ENCODE measurements around the gene SLC66A2.

The SLC66A2 gene

DNA sequence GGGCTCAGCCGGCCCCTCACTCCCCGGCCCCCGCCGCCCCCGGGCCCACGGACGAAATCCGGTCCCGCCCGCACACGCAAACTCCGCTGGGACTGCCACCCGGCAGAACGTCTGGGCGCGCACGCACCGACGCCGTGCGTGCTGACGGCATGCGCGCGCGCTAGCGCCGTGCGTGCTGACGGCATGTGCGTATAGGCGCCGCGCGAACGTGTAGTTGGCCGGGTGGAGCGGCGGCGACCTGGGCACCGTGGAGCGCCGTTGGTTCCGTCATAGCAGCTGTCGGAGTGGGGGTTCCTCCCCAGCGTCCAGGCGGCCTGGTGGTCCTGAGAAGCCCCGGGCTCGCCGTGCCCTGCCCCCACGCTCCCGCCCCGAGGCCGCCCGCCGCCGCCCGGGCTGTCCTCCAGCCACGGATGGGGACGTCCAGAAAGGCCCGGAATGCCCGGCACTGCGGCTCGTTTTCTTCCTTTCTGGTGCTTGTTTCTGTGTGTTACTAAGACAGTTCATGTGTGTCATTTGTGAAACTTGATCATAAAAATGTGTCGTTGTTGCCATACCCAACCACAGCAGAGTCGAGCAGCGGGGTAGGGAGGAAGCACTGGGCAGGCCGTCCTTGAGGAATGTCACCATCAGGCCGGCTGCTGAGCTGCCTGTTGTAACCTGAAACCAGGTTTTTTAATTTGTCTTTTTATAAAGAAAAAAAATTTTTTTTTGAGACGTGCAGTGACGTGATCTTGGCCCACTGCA, 37.2 kb upstream of the SLC66A2 start, which contains the start of gene TXNL4A:
TSS of gene TXNL4A (minus strand) at position 113 of the 744 bp plus-strand sequence. CDS start 171 bp downstream, outside the sequence.
- H3K4me1 ChIP-seq = peaks cover 3% of the 10 kb centered on the region
- H3K79me2 ChIP-seq = peaks cover 27% of the 10 kb centered on the region
- peak within 1 kb of the TSS; percentile 75 for H3K4me2 ChIP-seq (ENCODE audit: low read length)
- TF ChIP-seq, protein P1, sequence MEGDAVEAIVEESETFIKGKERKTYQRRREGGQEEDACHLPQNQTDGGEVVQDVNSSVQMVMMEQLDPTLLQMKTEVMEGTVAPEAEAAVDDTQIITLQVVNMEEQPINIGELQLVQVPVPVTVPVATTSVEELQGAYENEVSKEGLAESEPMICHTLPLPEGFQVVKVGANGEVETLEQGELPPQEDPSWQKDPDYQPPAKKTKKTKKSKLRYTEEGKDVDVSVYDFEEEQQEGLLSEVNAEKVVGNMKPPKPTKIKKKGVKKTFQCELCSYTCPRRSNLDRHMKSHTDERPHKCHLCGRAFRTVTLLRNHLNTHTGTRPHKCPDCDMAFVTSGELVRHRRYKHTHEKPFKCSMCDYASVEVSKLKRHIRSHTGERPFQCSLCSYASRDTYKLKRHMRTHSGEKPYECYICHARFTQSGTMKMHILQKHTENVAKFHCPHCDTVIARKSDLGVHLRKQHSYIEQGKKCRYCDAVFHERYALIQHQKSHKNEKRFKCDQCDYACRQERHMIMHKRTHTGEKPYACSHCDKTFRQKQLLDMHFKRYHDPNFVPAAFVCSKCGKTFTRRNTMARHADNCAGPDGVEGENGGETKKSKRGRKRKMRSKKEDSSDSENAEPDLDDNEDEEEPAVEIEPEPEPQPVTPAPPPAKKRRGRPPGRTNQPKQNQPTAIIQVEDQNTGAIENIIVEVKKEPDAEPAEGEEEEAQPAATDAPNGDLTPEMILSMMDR (IDR thresholded peaks at IDR 0.05) = no peak
- peak within 1 kb of the TSS; percentile 87 for H3K27ac ChIP-seq
- H3K9ac ChIP-seq = peak within 1 kb of the TSS; percentile 3
- H2AFZ ChIP-seq = peak within 1 kb of the TSS; percentile 84
- H3K27me3 ChIP-seq (ENCODE audit: control insufficient read depth, insufficient read depth, low read length) = no peaks in the 10 kb centered on the region
- peak within 1 kb of the TSS; percentile 66 for H3K4me3 ChIP-seq (ENCODE audit: low read depth, low read length)
- no peaks in the 10 kb centered on the region for H3K36me3 ChIP-seq (ENCODE audit: control insufficient read depth, insufficient read depth, low read length)
- no peaks in the 10 kb centered on the region for H3K9me3 ChIP-seq (ENCODE audit: control insufficient read depth, low read length)

DNA sequence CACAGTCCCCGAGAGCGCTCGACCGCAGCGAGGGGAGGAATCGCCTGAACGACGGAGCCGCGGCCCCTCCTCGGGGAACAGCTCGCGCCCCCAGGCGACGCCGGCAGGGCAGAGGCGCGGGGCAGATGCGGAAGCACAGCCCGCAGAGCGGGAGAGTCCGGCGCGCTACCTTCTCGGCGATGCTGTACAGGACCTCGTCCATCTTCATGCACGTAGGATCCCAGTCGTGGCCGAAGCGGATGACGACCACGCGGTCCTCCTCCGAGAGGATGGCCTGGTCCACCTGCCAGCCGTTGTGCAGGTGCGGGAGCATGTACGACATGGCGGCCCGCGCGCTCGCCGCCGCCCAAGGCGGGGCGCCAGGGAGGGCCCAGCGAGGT, 36.6 kb upstream of the SLC66A2 start:
- peaks cover 33% of the 10 kb centered on the region for H3K79me2 ChIP-seq
- H3K9me3 ChIP-seq (ENCODE audit: control insufficient read depth, low read length) = no peaks in the 10 kb centered on the region
- no peaks in the 10 kb centered on the region for H3K27me3 ChIP-seq (ENCODE audit: control insufficient read depth, insufficient read depth, low read length)
- no peaks in the 10 kb centered on the region for H3K36me3 ChIP-seq (ENCODE audit: control insufficient read depth, insufficient read depth, low read length)
- peak overlapping the region; percentile 66 for H3K4me3 ChIP-seq (ENCODE audit: low read depth, low read length)
- no peak overlapping the region for H3K9ac ChIP-seq
- peaks cover 3% of the 10 kb centered on the region for H3K4me1 ChIP-seq
- peak overlapping the region; percentile 84 for H2AFZ ChIP-seq
- H3K27ac ChIP-seq = peak overlapping the region; percentile 87
- TF ChIP-seq, protein P1 (IDR thresholded peaks at IDR 0.05) = peak; percentile 13
- H3K4me2 ChIP-seq (ENCODE audit: low read length) = peak overlapping the region; percentile 75

DNA sequence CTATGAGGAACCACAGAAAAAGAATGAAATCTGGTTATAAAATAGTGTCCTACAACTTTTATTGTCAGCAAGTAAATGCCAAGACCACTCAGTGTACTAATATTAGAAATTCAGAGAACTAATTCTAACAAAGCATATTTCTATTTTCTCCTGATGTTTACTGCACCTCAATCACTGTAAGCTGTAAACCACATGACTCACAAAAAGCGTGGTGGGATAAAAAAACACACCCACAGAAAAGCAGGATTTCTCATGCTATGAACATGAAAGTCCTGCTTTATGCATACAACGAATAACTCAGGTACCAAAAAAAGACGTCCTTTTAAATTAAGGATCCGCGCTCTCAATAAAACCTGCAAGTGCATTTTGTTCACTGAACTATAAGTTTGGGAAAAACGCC, 36.1 kb upstream of the SLC66A2 start:
- Histone ChIP-seq H3K79me2 (peaks cover 38% of the 10 kb centered on the region), H3K27me3 (ENCODE audit: control insufficient read depth, insufficient read depth, low read length) (no peaks in the 10 kb centered on the region), H2AFZ (peak overlapping the region; percentile 84), H3K4me1 (peaks cover 3% of the 10 kb centered on the region), H3K9ac (no peak overlapping the region), H3K36me3 (ENCODE audit: control insufficient read depth, insufficient read depth, low read length) (no peaks in the 10 kb centered on the region), H3K9me3 (ENCODE audit: control insufficient read depth, low read length) (no peaks in the 10 kb centered on the region), H3K4me3 (ENCODE audit: low read depth, low read length) (peak overlapping the region; percentile 66), H3K27ac (peak overlapping the region; percentile 87), H3K4me2 (ENCODE audit: low read length) (peak overlapping the region; percentile 75)
- TF ChIP-seq, protein P1 (IDR thresholded peaks at IDR 0.05) = no peak

DNA sequence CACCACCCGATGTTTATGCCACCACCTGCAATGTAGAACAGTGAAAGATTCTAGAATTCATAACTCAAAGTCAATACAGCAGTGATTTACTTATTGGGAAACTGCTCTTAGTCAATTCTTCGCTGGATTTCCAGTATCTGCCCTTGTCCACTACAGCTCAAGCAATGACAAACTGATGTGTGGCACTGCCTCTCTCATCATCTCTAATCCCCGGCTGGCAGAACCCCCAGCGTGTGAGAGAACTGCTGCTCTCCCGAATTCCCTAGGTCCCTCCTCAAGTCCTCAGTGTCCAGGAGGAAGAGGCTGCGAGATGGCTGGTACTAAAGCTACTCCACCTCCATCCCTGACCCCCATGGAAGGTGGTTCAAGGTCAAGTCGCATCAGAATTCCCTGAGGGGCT, 35.3 kb upstream of the SLC66A2 start:
- Histone ChIP-seq H3K27ac (no peak overlapping the region), H2AFZ (no peak overlapping the region), H3K4me1 (peaks cover 3% of the 10 kb centered on the region), H3K79me2 (peaks cover 46% of the 10 kb centered on the region), H3K9ac (no peak overlapping the region), H3K4me2 (ENCODE audit: low read length) (peak overlapping the region; percentile 75), H3K9me3 (ENCODE audit: control insufficient read depth, low read length) (no peaks in the 10 kb centered on the region), H3K36me3 (ENCODE audit: control insufficient read depth, insufficient read depth, low read length) (no peaks in the 10 kb centered on the region), H3K4me3 (ENCODE audit: low read depth, low read length) (no peak overlapping the region), H3K27me3 (ENCODE audit: control insufficient read depth, insufficient read depth, low read length) (no peaks in the 10 kb centered on the region)
- TF ChIP-seq, protein P1 (IDR thresholded peaks at IDR 0.05) = no peak

DNA sequence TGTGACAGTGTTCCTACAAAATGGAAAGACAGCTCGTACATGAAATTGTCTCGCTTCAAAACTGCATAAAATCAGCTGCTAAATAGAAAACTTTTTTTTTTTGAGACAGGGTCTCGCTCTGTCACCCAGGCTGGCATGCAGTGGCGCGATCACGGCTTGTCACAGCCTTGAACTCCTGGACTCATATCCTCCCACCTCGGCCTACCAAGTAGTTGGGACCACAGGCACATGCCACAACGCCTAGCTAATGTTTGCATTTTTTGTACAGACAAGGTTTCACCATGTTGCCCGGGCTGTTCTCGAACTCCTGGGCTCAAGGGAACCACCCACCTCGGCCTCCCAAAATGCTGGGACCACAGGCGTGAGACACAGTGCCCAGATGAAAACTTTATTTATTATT, 33.7 kb upstream of the SLC66A2 start:
- no peaks in the 10 kb centered on the region for H3K36me3 ChIP-seq (ENCODE audit: control insufficient read depth, insufficient read depth, low read length)
- peaks cover 3% of the 10 kb centered on the region for H3K4me1 ChIP-seq
- H3K9ac ChIP-seq = no peak overlapping the region
- H3K27ac ChIP-seq = no peak overlapping the region
- no peak overlapping the region for H3K4me2 ChIP-seq (ENCODE audit: low read length)
- H3K9me3 ChIP-seq (ENCODE audit: control insufficient read depth, low read length) = no peaks in the 10 kb centered on the region
- H3K4me3 ChIP-seq (ENCODE audit: low read depth, low read length) = no peak overlapping the region
- TF ChIP-seq, protein P1 (IDR thresholded peaks at IDR 0.05) = no peak
- H3K79me2 ChIP-seq = peaks cover 56% of the 10 kb centered on the region
- H3K27me3 ChIP-seq (ENCODE audit: control insufficient read depth, insufficient read depth, low read length) = no peaks in the 10 kb centered on the region
- H2AFZ ChIP-seq = no peak overlapping the region

Data from parathyroid adenoma (tissue), 2 donors.